K562 (cell line): ENCODE results near the gene NUP210. TPM values are rescaled to one million over a fixed set of nuclear protein-coding genes. Genes with fewer than 3 reads are reported as not detected.

ENCODE experiments used
- CREB3 ChIP-seq: fragments of 450-650 bp; conservative IDR thresholded peaks from 2 replicates; pipeline ENCODE4 v1.6.1; 2016; ENCODE audit warnings: missing genetic modification characterization, low read depth, mild to moderate bottlenecking, missing compliant biosample characterization, moderate library complexity
- ETS2 ChIP-seq: IDR thresholded peaks from 2 replicates; pipeline ENCODE4 v1.6.1; 2016; ENCODE audit warnings: borderline replicate concordance, missing genetic modification characterization, mild to moderate bottlenecking, moderate library complexity, missing compliant biosample characterization; ENCODE audit not compliant: poor library complexity, severe bottlenecking
- EWSR1 ChIP-seq: fragments of 450-650 bp; IDR thresholded peaks from 2 replicates; pipeline ENCODE4 v1.6.1; 2018; ENCODE audit warnings: borderline replicate concordance, mild to moderate bottlenecking, low read depth, moderate library complexity; ENCODE audit not compliant: partially characterized antibody
- IRF2 ChIP-seq: sonication (generic); formaldehyde crosslinking; IDR thresholded peaks from 2 replicates; pipeline ENCODE4 v1.8.1; 2022; ENCODE audit warnings: mild to moderate bottlenecking, missing genetic modification reagents
- KDM5B ChIP-seq: fragments of 200-600 bp; sonication (generic); IDR thresholded peaks from 2 replicates; pipeline ENCODE4 v1.6.1; 2012; ENCODE audit warnings: low read depth, mild to moderate bottlenecking, moderate library complexity, low read length, control low read depth, inconsistent platforms; ENCODE audit not compliant: insufficient replicate concordance
- MEIS2 ChIP-seq: fragments of 450-650 bp; IDR thresholded peaks from 2 replicates; pipeline ENCODE4 v1.6.1; 2014; ENCODE audit warnings: mild to moderate bottlenecking; ENCODE audit not compliant: partially characterized antibody
- MTF1 ChIP-seq: fragments of 250-450 bp; sonication (Bioruptor Pico); IDR thresholded peaks from 2 replicates; pipeline ENCODE4 v1.9.0; 2021; ENCODE audit warnings: moderate library complexity, mild to moderate bottlenecking, inconsistent platforms, borderline replicate concordance
- NR2C2 ChIP-seq, 2 experiments: fragments of 200-800 bp in 1 of 2; sonication (Bioruptor generic) in 1 of 2; sonication (generic) in 1 of 2; formaldehyde crosslinking in 1 of 2; IDR thresholded peaks; 2 replicates each; pipeline versions ENCODE4 v1.6.1 to v1.8.0; 2016 to 2022; ENCODE audit warnings: mild to moderate bottlenecking in 1 of 2, missing compliant biosample characterization in 1 of 2, missing genetic modification characterization in 1 of 2, missing genetic modification reagents in 1 of 2
- SMARCE1 ChIP-seq: fragments of 450-650 bp; IDR thresholded peaks from 2 replicates; pipeline ENCODE4 v1.7.1; 2016; ENCODE audit warnings: mild to moderate bottlenecking
- ZBTB40 ChIP-seq, 2 experiments: fragments of 450-650 bp in 1 of 2; sonication (generic) in 1 of 2; formaldehyde crosslinking in 1 of 2; IDR thresholded peaks; 2 replicates each; pipeline versions ENCODE4 v1.7.1 to v1.9.0; 2016 to 2022; ENCODE audit warnings: inconsistent platforms in 1 of 2, mild to moderate bottlenecking in 1 of 2, missing genetic modification reagents in 1 of 2
- ZBTB9 ChIP-seq: fragments of 450-650 bp; formaldehyde crosslinking; IDR thresholded peaks from 2 replicates; pipeline ENCODE4 v1.4.0; 2020; ENCODE audit warnings: mild to moderate bottlenecking, moderate library complexity
- polyA plus RNA-seq, 8 experiments: library from polyadenylated mRNA; depleted of rRNA in 4 of 8; stranded (reverse) in 5 of 8; unstranded in 3 of 8; fragments of >200 nt; fragmentation: Nextera tagmentation in 2 of 8; fragmentation: Illumina TruSeq in 1 of 8; extraction: Ambion mirVana in 2 of 8; extraction: Trizol in 1 of 8; gene quantifications; 2 replicates each; pipeline versions ENCODE4 v1.2.1 to v1.2.3, GENCODE V29; 2011 to 2014; ENCODE audit warnings: inconsistent platforms in 1 of 8, missing spikeins in 1 of 8
- total RNA-seq, 7 experiments: library from RNA; depleted of rRNA in 6 of 7; stranded (reverse); fragments of >200 nt in 6 of 7; fragmentation: Illumina TruSeq in 2 of 7; extraction: Trizol in 2 of 7; gene quantifications; 2 replicates each; pipeline versions ENCODE4 v1.2.1 to v1.2.3, GENCODE V29; 2011 to 2021; ENCODE audit warnings: low replicate concordance in 1 of 7

The NUP210 gene
- total and polyA plus RNA-seq, 9 of the 15 experiments (the other 6 are each of a cell fraction or from before 2014, with no cell fraction given) = 1.2 to 138 (median 44.0) TPM

GRCh38 chr3:13419505-13420044, 547 bp downstream of the NUP210 start (continued):
- TF ChIP-seq ZBTB40 (IDR thresholded peaks at IDR 0.05) (peak; percentile 17; the same call in 1 of the 2 replicates), ZBTB40 (CRISPR knock-in tag; IDR thresholded peaks at IDR 0.05) (no peak), IRF2 (CRISPR knock-in tag) (peak; percentile 17; the same call in 1 of the 2 replicates), MTF1 (CRISPR knock-in tag) (no peak), KDM5B (peak; percentile 56), MEIS2 (peak; percentile 1), CREB3 (peak; percentile 12; the same call in 1 of the 2 replicates), SMARCE1 (no peak), ETS2 (tag) (no peak), NR2C2 (CRISPR knock-in tag; IDR thresholded peaks at IDR 0.05) (peak; percentile 81; the same call in 1 of the 2 replicates), NR2C2 (tag; IDR thresholded peaks at IDR 0.05) (no peak; the same call in none of the 2 replicates), EWSR1 (no peak), ZBTB9 (CRISPR knock-in tag) (no peak)
